Measurements from ENCODE around the gene IMPACT. TPM values are rescaled to one million over a fixed set of nuclear protein-coding genes. Genes with fewer than 3 reads are reported as not detected.
A peak's percentile ranks its signal among the peaks of the same experiment; 100 is the strongest.

IMPACT gene
- total RNA-seq, 1 experiment from 2014 or later = 48.8 TPM

GRCh38 chr18:24488824-24489493 is 62.5 kb downstream of the IMPACT start:
- POLR2A ChIA-PET = no interaction called here
- Mint-ChIP-seq H3K36me3 (no peaks in the 10 kb centered on the region), H3K4me1 (peaks cover 2% of the 10 kb centered on the region; the same call in 1 of the 2 replicates), H3K27me3 (ENCODE audit: low read depth) (no peaks in the 10 kb centered on the region; the same call in 1 of the 2 replicates), H3K27ac (no peak overlapping the region), H3K9me3 (peaks cover 8% of the 10 kb centered on the region), H3K4me3 (no peak overlapping the region)
- DNase-seq (ENCODE audit: low spot score) (no peak), ATAC-seq (no peak)
- TF ChIP-seq CTCF (IDR thresholded peaks at IDR 0.05) (peak; percentile 77), E2F5 (CRISPR knock-in tag; IDR thresholded peaks at IDR 0.05) (no peak)
- CTCF ChIA-PET = interaction anchor here (0.5 to 6.1 kb wide), 65 partner anchors 9 to 773 kb away, joined by 3 to 74 read pairs (median 5); partner anchors contain the start of genes CABYR, IMPACT and OSBPL1A

- ATAC-seq = no peak
- DNase-seq (ENCODE audit: low spot score) = no peak
- Mint-ChIP-seq H3K27ac (no peak overlapping the region), H3K27me3 (ENCODE audit: low read depth) (no peaks in the 10 kb centered on the region; the same call in 1 of the 2 replicates), H3K4me3 (no peak overlapping the region), H3K4me1 (peaks cover 2% of the 10 kb centered on the region; the same call in 1 of the 2 replicates), H3K9me3 (peaks cover 13% of the 10 kb centered on the region), H3K36me3 (no peaks in the 10 kb centered on the region)
- ChIA-PET CTCF (interaction anchor here (1.1 to 6.1 kb wide), 8 partner anchors 17 to 313 kb away, joined by 3 to 74 read pairs (median 20); no protein-coding TSS in a partner anchor), POLR2A (no interaction called here)
- TF ChIP-seq E2F5 (CRISPR knock-in tag; IDR thresholded peaks at IDR 0.05) (no peak), ZNF396 (CRISPR knock-in tag; IDR thresholded peaks at IDR 0.05; ENCODE audit: borderline replicate concordance) (no peak), TEAD4 (CRISPR knock-in tag; IDR thresholded peaks at IDR 0.05) (no peak), EMX1 (CRISPR knock-in tag; IDR thresholded peaks at IDR 0.05) (no peak), IRF1 (CRISPR knock-in tag; IDR thresholded peaks at IDR 0.05) (no peak), PREB (CRISPR knock-in tag; IDR thresholded peaks at IDR 0.05; ENCODE audit: borderline replicate concordance) (no peak), TEAD1 (CRISPR knock-in tag; IDR thresholded peaks at IDR 0.05) (no peak), ZNF232 (CRISPR knock-in tag; IDR thresholded peaks at IDR 0.05) (no peak), ZNF671 (CRISPR knock-in tag; IDR thresholded peaks at IDR 0.05) (no peak), PRRX2 (CRISPR knock-in tag; IDR thresholded peaks at IDR 0.05) (no peak), ZNF281 (CRISPR knock-in tag; IDR thresholded peaks at IDR 0.05) (no peak), RORB (CRISPR knock-in tag; IDR thresholded peaks at IDR 0.05) (no peak), E2F1 (CRISPR knock-in tag; IDR thresholded peaks at IDR 0.05) (no peak), FOXP1 (CRISPR knock-in tag; IDR thresholded peaks at IDR 0.05; ENCODE audit: borderline replicate concordance) (no peak), NFE2L1 (CRISPR knock-in tag; IDR thresholded peaks at IDR 0.05) (no peak), MAX (CRISPR knock-in tag; IDR thresholded peaks at IDR 0.05) (no peak), FOXP4 (CRISPR knock-in tag; IDR thresholded peaks at IDR 0.05) (no peak), SMAD3 (CRISPR knock-in tag; IDR thresholded peaks at IDR 0.05; ENCODE audit: borderline replicate concordance) (no peak)
Measured at GRCh38 chr18:24490539-24490938, 64.1 kb downstream of the IMPACT start.

All from WTC11 (cell line).